Kidney (tissue), 14 donors: ENCODE results near the gene REV1. TPM values are rescaled to one million over a fixed set of nuclear protein-coding genes. Genes with fewer than 3 reads are reported as not detected.

Experiments used
- DNase-seq, 5 donors: peaks; one replicate each; pipeline ENCODE4 v3.0.0-alpha.2; 2013 to 2020
- FAIRE-seq: peaks from 2 replicates; lab custom pipeline; 2012; peaks lifted over from hg19 to GRCh38; lab: Jason Lieb, UNC
- H3K27ac ChIP-seq, 2 donors: one replicate each; pipeline ENCODE4 v1.7.0; 2013; ENCODE audit warnings: low read depth in 2 of 2, low read length in 2 of 2, inconsistent platforms in 1 of 2
- H3K27me3 ChIP-seq: one replicate; pipeline ENCODE4 v1.7.1; 2013; ENCODE audit warnings: low read length, inconsistent platforms; ENCODE audit not compliant: control insufficient read depth, insufficient read depth
- H3K36me3 ChIP-seq, 3 donors: one replicate each; pipeline versions ENCODE4 v1.7.0 to v1.7.1; 2013; ENCODE audit warnings: low read length in 3 of 3, control low read depth in 1 of 3, inconsistent platforms in 1 of 3; ENCODE audit not compliant: insufficient read depth in 3 of 3, control insufficient read depth in 2 of 3
- H3K4me1 ChIP-seq, 3 donors: one replicate each; pipeline versions ENCODE4 v1.7.0 to v1.7.1; 2013; ENCODE audit warnings: low read length in 3 of 3, inconsistent platforms in 1 of 3, low read depth in 1 of 3; ENCODE audit not compliant: control insufficient read depth in 2 of 3, insufficient read depth in 2 of 3
- H3K4me3 ChIP-seq, 3 donors: one replicate each; pipeline versions ENCODE4 v1.7.0 to v1.8.1; 2013; ENCODE audit warnings: low read length in 3 of 3, control low read depth in 1 of 3, inconsistent platforms in 1 of 3
- H3K9ac ChIP-seq, 3 donors: one replicate each; pipeline versions ENCODE4 v1.7.0 to v1.7.1; 2013; ENCODE audit warnings: low read length in 3 of 3, control low read depth in 1 of 3, inconsistent platforms in 1 of 3
- H3K9me3 ChIP-seq, 3 donors: one replicate each; pipeline versions ENCODE4 v1.7.0 to v1.7.1; 2013; ENCODE audit warnings: low read length in 3 of 3, control low read depth in 1 of 3, inconsistent platforms in 1 of 3; ENCODE audit not compliant: control insufficient read depth in 2 of 3, insufficient read depth in 1 of 3
- CTCF ChIP-seq: IDR thresholded peaks from 3 replicates; pipeline ENCODE4 v1.5.1; 2012; ENCODE audit warnings: mild to moderate bottlenecking, moderate library complexity, borderline replicate concordance; ENCODE audit not compliant: insufficient read depth; ENCODE audit errors: extremely low read depth
- intact Hi-C: fragments of 100-400 bp; cut with DNase I; formaldehyde crosslinking; loops from one replicate; pipeline ENCODE4 v1.11.1; 2022
- polyA plus RNA-seq: library from polyadenylated mRNA; stranded (reverse); fragments of 350-450 nt; fragmentation: Illumina TruSeq; extraction: RNeasy Lipid Tissue Mini Kit (QIAGEN cat#74804); gene quantifications from one replicate; pipeline ENCODE4 v1.2.3, GENCODE V29; 2014; ENCODE audit warnings: low read depth, low replicate concordance; ENCODE audit not compliant: insufficient read depth
- total RNA-seq: library from RNA; stranded (reverse); fragmentation: NEBNext Ultra II Directional; extraction: Animal tissue kit (Norgen Biotek cat#: 25700); gene quantifications from one replicate; pipeline ENCODE4 v1.2.1, GENCODE V29; 2021
- donor health status: control.
- donor health status: control.
- donor health status: control.
- donor health status: control.
- donor health status: control.
- donor health status: DM: yes; HTN: yes; CAD: no.
- donor health status: Normal renal cell carcinoma (clear cell type).

The REV1 gene
- total and polyA plus RNA-seq, 2 donors from 2014 or later, result 16.9 to 41.3 TPM

GRCh38 chr2:99382143-99382542 lies 107.7 kb downstream of the REV1 start:
- peaks cover 0 to 2% (median 0%) of the 10 kb centered on the region in 3 donors for H3K9me3 ChIP-seq
- peaks cover 2 to 32% (median 7%) of the 10 kb centered on the region in 3 donors for H3K36me3 ChIP-seq
- DNase-seq (no peak), FAIRE-seq (no peak)
- no peak for TF ChIP-seq CTCF
- no peak overlapping the region for H3K27ac ChIP-seq
- no peak overlapping the region for H3K9ac ChIP-seq
- peaks cover 0 to 4% (median 0%) of the 10 kb centered on the region in 3 donors for H3K4me1 ChIP-seq
- H3K27me3 ChIP-seq, result no peaks in the 10 kb centered on the region
- intact Hi-C loops, result no loop called here
- H3K4me3 ChIP-seq, result no peak overlapping the region

DNA sequence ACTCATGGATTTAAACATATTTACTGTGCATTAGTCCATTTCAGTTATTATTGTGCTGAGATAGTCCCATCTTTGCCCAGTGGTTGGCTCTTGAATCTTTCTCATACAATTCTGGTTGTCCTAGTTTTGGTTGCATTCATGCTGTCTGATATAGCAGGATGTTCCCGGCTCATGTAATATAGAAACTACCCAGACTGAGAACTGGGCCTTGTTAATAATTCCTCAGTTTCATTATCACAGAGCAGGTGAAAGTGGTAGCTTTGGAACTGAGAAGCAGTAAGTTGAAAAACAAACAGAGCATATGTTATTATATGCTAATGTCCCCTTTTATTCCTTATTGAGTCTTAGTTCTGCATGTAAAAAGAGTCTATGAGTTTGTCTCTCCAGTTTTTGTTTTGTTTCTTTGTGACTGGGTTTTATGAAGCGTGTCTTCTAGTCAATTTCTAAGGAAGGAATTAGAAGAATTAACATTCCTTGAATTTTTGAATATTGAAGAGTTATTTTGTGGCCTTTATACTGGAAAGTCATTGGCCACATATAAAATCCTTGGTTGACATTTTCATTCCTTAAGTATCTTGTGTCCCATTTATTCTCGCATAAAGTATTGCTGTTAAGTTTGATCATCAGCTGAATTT lies 109.3 kb downstream of the REV1 start:
- FAIRE-seq (peak; percentile 25), DNase-seq (peak in 1 of 5 donors; percentile 16)
- Histone ChIP-seq H3K27ac (peak overlapping the region; percentile 9 to 40), H3K4me3 (no peak overlapping the region), H3K27me3 (no peaks in the 10 kb centered on the region), H3K4me1 (peaks cover 0 to 4% (median 0%) of the 10 kb centered on the region in 3 donors), H3K9ac (peak overlapping the region in 1 of 3 donors; percentile 20), H3K36me3 (peaks cover 4 to 40% (median 11%) of the 10 kb centered on the region in 3 donors), H3K9me3 (peaks cover 0 to 2% (median 0%) of the 10 kb centered on the region in 3 donors)
- intact Hi-C loops, result no loop called here
- TF ChIP-seq CTCF, result no peak

DNA sequence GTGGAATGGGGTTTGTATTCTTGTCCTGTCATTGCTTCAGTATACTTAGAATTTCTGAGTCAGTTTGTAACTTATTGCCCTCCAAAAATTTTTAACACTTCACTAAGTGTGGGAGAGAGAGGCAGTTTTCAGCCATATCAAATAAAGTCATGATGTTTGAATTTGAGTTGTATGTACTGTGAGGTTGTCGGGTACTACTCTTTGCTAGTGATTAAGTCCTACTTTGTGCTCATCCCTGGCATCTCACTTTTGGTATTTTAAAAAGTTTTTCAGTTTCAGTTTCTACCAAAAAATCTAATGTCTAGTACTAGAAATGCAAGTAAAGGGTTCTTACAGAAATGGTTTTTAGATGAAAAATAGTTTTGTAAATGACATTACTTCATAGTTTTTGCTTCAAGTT lies 111.9 kb downstream of the REV1 start:
- H3K36me3 ChIP-seq, result peaks cover 8 to 36% (median 9%) of the 10 kb centered on the region in 3 donors
- H3K27ac ChIP-seq, result no peak overlapping the region
- no peaks in the 10 kb centered on the region for H3K9me3 ChIP-seq
- H3K4me1 ChIP-seq, result peaks cover 0 to 4% (median 0%) of the 10 kb centered on the region in 3 donors
- no peak for DNase-seq
- no peak for FAIRE-seq
- intact Hi-C loops, result no loop called here
- no peak for TF ChIP-seq CTCF
- no peaks in the 10 kb centered on the region for H3K27me3 ChIP-seq
- no peak overlapping the region for H3K4me3 ChIP-seq
- H3K9ac ChIP-seq, result no peak overlapping the region
